Stimulated activated CD4-positive, alpha-beta T cell treated with anti-CD3 and anti-CD28 coated beads, TNF-alpha, amount 100 ng/mL, for 24 hours (primary cell): ENCODE results near the gene VN1R4.
"Not testable (repeated sequence)": the region's sequence is repeated elsewhere in the genome, so short reads cannot be mapped to it uniquely, and the experiment has no call there.

Source experiments
- DNase-seq, 3 experiments: peaks; one replicate each; pipeline ENCODE4 v3.0.0-alpha.2; 2020; ENCODE audit warnings: low read depth in 3 of 3

The VN1R4 gene

GRCh38 chr19:53267623-53268022 lies at the start of gene VN1R4:
TSS of gene VN1R4 (minus strand) at chr19:53267723. CDS start at chr19:53267665, 58 bp downstream.
- DNase-seq: not testable (repeated sequence)

GRCh38 chr19:53311897-53312296 lies 44.4 kb upstream of the VN1R4 start:
- DNase-seq: no peak

- DNase-seq: no peak
Observed at GRCh38 chr19:53311044-53311443, 43.5 kb upstream of the VN1R4 start.

- DNase-seq: no peak
Observed at GRCh38 chr19:53308339-53308811, 40.9 kb upstream of the VN1R4 start.

- DNase-seq: not testable (repeated sequence)
Observed at GRCh38 chr19:53301341-53301740, 33.8 kb upstream of the VN1R4 start.

- DNase-seq: no peak
Observed at GRCh38 chr19:53294786-53295441, 27.4 kb upstream of the VN1R4 start.

- DNase-seq: no peak
Observed at GRCh38 chr19:53290758-53291549, 23.4 kb upstream of the VN1R4 start.

GRCh38 chr19:53285087-53285486 lies 17.6 kb upstream of the VN1R4 start:
- DNase-seq: no peak

GRCh38 chr19:53281947-53282346 lies 14.4 kb upstream of the VN1R4 start:
- peak in 1 of 3 experiments; percentile 4 for DNase-seq

GRCh38 chr19:53275480-53275879 lies 8.0 kb upstream of the VN1R4 start:
- no peak for DNase-seq

- DNase-seq: no peak
Observed at GRCh38 chr19:53272044-53272443, 4.5 kb upstream of the VN1R4 start.

GRCh38 chr19:53269861-53270260 lies 2.3 kb upstream of the VN1R4 start:
- DNase-seq: not testable (repeated sequence)

GRCh38 chr19:53257715-53258342 lies 9.7 kb downstream of the VN1R4 start, which contains the start of gene VN1R2:
TSS of gene VN1R2 (plus strand) at chr19:53258292. CDS start at chr19:53258376, 84 bp downstream.
- not testable (repeated sequence) for DNase-seq

GRCh38 chr19:53254411-53255341 lies 12.8 kb downstream of the VN1R4 start, which contains the start of gene ZNF677:
TSS of gene ZNF677 (minus strand) at chr19:53254873. CDS start at chr19:53251550, 3,323 bp downstream.
- peak; percentile 64 to 76 (median 67) for DNase-seq

GRCh38 chr19:53246498-53246897 lies 21.0 kb downstream of the VN1R4 start:
- DNase-seq: no peak

- no peak for DNase-seq
Observed at GRCh38 chr19:53237114-53237777, 30.3 kb downstream of the VN1R4 start.

- DNase-seq: no peak
Observed at GRCh38 chr19:53224606-53225005, 42.9 kb downstream of the VN1R4 start.

GRCh38 chr19:53222716-53223115 lies 44.8 kb downstream of the VN1R4 start:
- not testable (repeated sequence) for DNase-seq
